Stimulated activated naive CD8-positive, alpha-beta T cell treated with anti-CD3 and anti-CD28 coated beads, Interleukin-15, amount 100 ng/mL, for 72 hours (primary cell): ENCODE measurements around the gene HBG1.
"Not testable (repeated sequence)": the region's sequence is repeated elsewhere in the genome, so short reads cannot be mapped to it uniquely, and the experiment has no call there.

Source experiments
- ATAC-seq: fragments of 150-1000 bp; cut with Tn5 transposase; 2 replicates; pipeline ENCODE4 v1.10.0; 2021; ENCODE audit warnings: mild to moderate bottlenecking, moderate library complexity
- DNase-seq, 2 donors: peaks; one replicate each; pipeline ENCODE4 v3.0.0; 2021 to 2022
- H3K27ac Mint-ChIP-seq, 2 donors: one replicate each; pipeline ENCODE4 v1.8.0; 2022; ENCODE audit warnings: mild to moderate bottlenecking in 2 of 2, mixed read lengths in 2 of 2, moderate library complexity in 2 of 2
- H3K27me3 Mint-ChIP-seq: one replicate; pipeline ENCODE4 v1.8.0; 2022; ENCODE audit warnings: mixed read lengths
- H3K4me1 Mint-ChIP-seq: one replicate; pipeline ENCODE4 v1.8.0; 2022; ENCODE audit warnings: mild to moderate bottlenecking, mixed read lengths
- H3K4me3 Mint-ChIP-seq, 2 donors: one replicate each; pipeline ENCODE4 v1.8.0; 2022; ENCODE audit warnings: mild to moderate bottlenecking in 2 of 2, mixed read lengths in 2 of 2, moderate library complexity in 1 of 2
- H3K9me3 Mint-ChIP-seq, 2 donors: one replicate each; pipeline ENCODE4 v1.8.0; 2022; ENCODE audit warnings: mixed read lengths in 2 of 2

The HBG1 gene

GRCh38 chr11:5249807-5250396 is at the start of gene HBG1:
TSS of gene HBG1 (minus strand) at chr11:5249857. CDS start at chr11:5249804, 53 bp downstream.
- DNase-seq, H3K27ac Mint-ChIP-seq, H3K27me3 Mint-ChIP-seq, H3K9me3 Mint-ChIP-seq, H3K4me1 Mint-ChIP-seq, H3K4me3 Mint-ChIP-seq, ATAC-seq: not testable (repeated sequence)

GRCh38 chr11:5298451-5298850 is 48.8 kb upstream of the HBG1 start:
- Mint-ChIP-seq H3K4me1 (no peaks in the 10 kb centered on the region), H3K27me3 (no peaks in the 10 kb centered on the region), H3K4me3 (no peak overlapping the region), H3K9me3 (no peaks in the 10 kb centered on the region), H3K27ac (no peak overlapping the region)
- ATAC-seq (no peak), DNase-seq (no peak)

- Mint-ChIP-seq H3K4me1 (no peaks in the 10 kb centered on the region), H3K9me3 (no peaks in the 10 kb centered on the region), H3K27ac (no peak overlapping the region), H3K4me3 (no peak overlapping the region), H3K27me3 (no peaks in the 10 kb centered on the region)
- ATAC-seq (no peak), DNase-seq (no peak)
Observed at GRCh38 chr11:5297721-5298323, 48.2 kb upstream of the HBG1 start.

- not testable (repeated sequence) for DNase-seq, H3K4me3 Mint-ChIP-seq, H3K27me3 Mint-ChIP-seq, H3K27ac Mint-ChIP-seq, H3K9me3 Mint-ChIP-seq, ATAC-seq, H3K4me1 Mint-ChIP-seq
Observed at GRCh38 chr11:5294342-5294995, 44.8 kb upstream of the HBG1 start.

GRCh38 chr11:5293028-5293427 is 43.4 kb upstream of the HBG1 start:
- Mint-ChIP-seq H3K4me1 (no peaks in the 10 kb centered on the region), H3K9me3 (no peaks in the 10 kb centered on the region), H3K27ac (no peak overlapping the region), H3K27me3 (no peaks in the 10 kb centered on the region), H3K4me3 (no peak overlapping the region)
- no peak for DNase-seq
- no peak for ATAC-seq

- H3K9me3 Mint-ChIP-seq = no peaks in the 10 kb centered on the region
- no peaks in the 10 kb centered on the region for H3K4me1 Mint-ChIP-seq
- no peak overlapping the region for H3K27ac Mint-ChIP-seq
- no peaks in the 10 kb centered on the region for H3K27me3 Mint-ChIP-seq
- DNase-seq (no peak), ATAC-seq (peak; percentile 72)
- H3K4me3 Mint-ChIP-seq = no peak overlapping the region
Observed at GRCh38 chr11:5291207-5291838, 41.7 kb upstream of the HBG1 start.

GRCh38 chr11:5290106-5290505 is 40.4 kb upstream of the HBG1 start:
- ATAC-seq = no peak
- no peak overlapping the region for H3K4me3 Mint-ChIP-seq
- H3K27ac Mint-ChIP-seq = no peak overlapping the region
- no peaks in the 10 kb centered on the region for H3K27me3 Mint-ChIP-seq
- no peak for DNase-seq
- no peaks in the 10 kb centered on the region for H3K9me3 Mint-ChIP-seq
- H3K4me1 Mint-ChIP-seq = no peaks in the 10 kb centered on the region

- no peak for DNase-seq
- H3K9me3 Mint-ChIP-seq = no peaks in the 10 kb centered on the region
- ATAC-seq = no peak
- H3K27ac Mint-ChIP-seq = no peak overlapping the region
- H3K4me3 Mint-ChIP-seq = no peak overlapping the region
- no peaks in the 10 kb centered on the region for H3K4me1 Mint-ChIP-seq
- no peaks in the 10 kb centered on the region for H3K27me3 Mint-ChIP-seq
Observed at GRCh38 chr11:5289696-5290095, 40.0 kb upstream of the HBG1 start.

- DNase-seq (no peak), ATAC-seq (no peak)
- no peaks in the 10 kb centered on the region for H3K4me1 Mint-ChIP-seq
- H3K27me3 Mint-ChIP-seq = no peaks in the 10 kb centered on the region
- H3K9me3 Mint-ChIP-seq = no peaks in the 10 kb centered on the region
- no peak overlapping the region for H3K4me3 Mint-ChIP-seq
- H3K27ac Mint-ChIP-seq = no peak overlapping the region
Observed at GRCh38 chr11:5288906-5289550, 39.4 kb upstream of the HBG1 start.

GRCh38 chr11:5288108-5288905 is 38.6 kb upstream of the HBG1 start:
- H3K4me1 Mint-ChIP-seq = no peaks in the 10 kb centered on the region
- ATAC-seq (no peak), DNase-seq (no peak)
- no peak overlapping the region for H3K4me3 Mint-ChIP-seq
- H3K27ac Mint-ChIP-seq = no peak overlapping the region
- H3K27me3 Mint-ChIP-seq = no peaks in the 10 kb centered on the region
- H3K9me3 Mint-ChIP-seq = no peaks in the 10 kb centered on the region

GRCh38 chr11:5286901-5287300 is 37.2 kb upstream of the HBG1 start:
- H3K4me1 Mint-ChIP-seq = no peaks in the 10 kb centered on the region
- no peaks in the 10 kb centered on the region for H3K9me3 Mint-ChIP-seq
- no peak overlapping the region for H3K27ac Mint-ChIP-seq
- ATAC-seq (no peak), DNase-seq (no peak)
- no peaks in the 10 kb centered on the region for H3K27me3 Mint-ChIP-seq
- no peak overlapping the region for H3K4me3 Mint-ChIP-seq

GRCh38 chr11:5286351-5286750 is 36.7 kb upstream of the HBG1 start:
- Mint-ChIP-seq H3K27ac (no peak overlapping the region), H3K4me3 (no peak overlapping the region), H3K27me3 (no peaks in the 10 kb centered on the region), H3K4me1 (no peaks in the 10 kb centered on the region), H3K9me3 (no peaks in the 10 kb centered on the region)
- ATAC-seq (no peak), DNase-seq (no peak)

GRCh38 chr11:5285703-5286340 is 36.2 kb upstream of the HBG1 start:
- DNase-seq = no peak
- H3K4me1 Mint-ChIP-seq = peaks cover 1% of the 10 kb centered on the region
- no peak overlapping the region for H3K4me3 Mint-ChIP-seq
- H3K9me3 Mint-ChIP-seq = no peaks in the 10 kb centered on the region
- ATAC-seq = no peak
- H3K27me3 Mint-ChIP-seq = no peaks in the 10 kb centered on the region
- H3K27ac Mint-ChIP-seq = no peak overlapping the region

- Mint-ChIP-seq H3K9me3 (no peaks in the 10 kb centered on the region), H3K4me1 (peaks cover 6% of the 10 kb centered on the region), H3K27me3 (no peaks in the 10 kb centered on the region), H3K4me3 (no peak overlapping the region), H3K27ac (no peak overlapping the region)
- peak; percentile 35 for ATAC-seq
- no peak for DNase-seq
Observed at GRCh38 chr11:5284637-5285036, 35.0 kb upstream of the HBG1 start.

- Mint-ChIP-seq H3K27ac (no peak overlapping the region), H3K9me3 (no peaks in the 10 kb centered on the region), H3K27me3 (no peaks in the 10 kb centered on the region), H3K4me1 (peaks cover 6% of the 10 kb centered on the region), H3K4me3 (no peak overlapping the region)
- ATAC-seq = no peak
- DNase-seq = no peak
Observed at GRCh38 chr11:5283882-5284281, 34.2 kb upstream of the HBG1 start.
